GM21529 (cell line): Measurements from ENCODE around the gene PTX4.
"Not testable (repeated sequence)": the region's sequence is repeated elsewhere in the genome, so short reads cannot be mapped to it uniquely, and the experiment has no call there.

Source experiments
- ATAC-seq: cut with Tn5 transposase; IDR thresholded peaks from one replicate; pipeline ENCODE4 v1.9.1; 2021; ENCODE audit not compliant: unreplicated experiment

The PTX4 gene

GRCh38 chr16:1486551-1487390 is 2.0 kb downstream of the PTX4 start:
- ATAC-seq: no peak

GRCh38 chr16:1485847-1486496 is 2.8 kb downstream of the PTX4 start:
- ATAC-seq: no peak

- ATAC-seq: no peak
Measured at GRCh38 chr16:1481906-1482835, 6.6 kb downstream of the PTX4 start.

- not testable (repeated sequence) for ATAC-seq
Measured at GRCh38 chr16:1478937-1479336, 9.8 kb downstream of the PTX4 start.

- no peak for ATAC-seq
Measured at GRCh38 chr16:1477033-1477432, 11.7 kb downstream of the PTX4 start.

- no peak for ATAC-seq
Measured at GRCh38 chr16:1475552-1476114, 13.1 kb downstream of the PTX4 start.

GRCh38 chr16:1474796-1475551 is 13.8 kb downstream of the PTX4 start, which contains the start of gene CLCN7:
Gene CLCN7 (minus strand): TSS chr16:1475028. CDS start chr16:1474974, 54 bp downstream.
- ATAC-seq: peak; percentile 82

- peak; percentile 12 for ATAC-seq
Measured at GRCh38 chr16:1474082-1474795, 14.5 kb downstream of the PTX4 start.

GRCh38 chr16:1472974-1473373 is 15.8 kb downstream of the PTX4 start:
- no peak for ATAC-seq

GRCh38 chr16:1471569-1472194 is 17.1 kb downstream of the PTX4 start:
- no peak for ATAC-seq

- no peak for ATAC-seq
Measured at GRCh38 chr16:1470481-1471251, 18.1 kb downstream of the PTX4 start.

GRCh38 chr16:1469693-1470201 is 19.0 kb downstream of the PTX4 start:
- ATAC-seq: no peak

GRCh38 chr16:1469141-1469540 is 19.6 kb downstream of the PTX4 start:
- not testable (repeated sequence) for ATAC-seq

GRCh38 chr16:1468426-1468810 is 20.3 kb downstream of the PTX4 start:
- no peak for ATAC-seq

- ATAC-seq: no peak
Measured at GRCh38 chr16:1466968-1467521, 21.7 kb downstream of the PTX4 start.

GRCh38 chr16:1466054-1466453 is 22.7 kb downstream of the PTX4 start:
- no peak for ATAC-seq

- no peak for ATAC-seq
Measured at GRCh38 chr16:1465567-1465915, 23.2 kb downstream of the PTX4 start.
